GM12878 (cell line): ENCODE measurements around the gene ACTR5. TPM values are rescaled to one million over a fixed set of nuclear protein-coding genes. Genes with fewer than 3 reads are reported as not detected.

ENCODE experiments used
- CHD1 ChIP-seq: IDR thresholded peaks from 2 replicates; pipeline ENCODE4 v1.6.1; 2012; ENCODE audit warnings: low read depth, low read length, improper control_type of control experiment
- CREB1 ChIP-seq: IDR thresholded peaks from 2 replicates; pipeline ENCODE4 v1.6.1; 2012; ENCODE audit warnings: low read depth, mild to moderate bottlenecking, inconsistent platforms
- E2F4 ChIP-seq: IDR thresholded peaks from 2 replicates; pipeline ENCODE4 v1.6.1; 2012; ENCODE audit warnings: low read depth, low read length, improper control_type of control experiment
- ETV6 ChIP-seq, 2 experiments: fragments of 450-650 bp in 1 of 2; IDR thresholded peaks in 1 of 2; conservative IDR thresholded peaks in 1 of 2; 2 replicates each; pipeline ENCODE4 v1.6.1; 2014; ENCODE audit warnings: antibody characterized with exemption in 1 of 2, borderline replicate concordance in 1 of 2, low read depth in 1 of 2, mild to moderate bottlenecking in 1 of 2, moderate library complexity in 1 of 2
- EZH2 ChIP-seq: IDR thresholded peaks from 2 replicates; pipeline ENCODE4 v1.6.1; 2012; ENCODE audit warnings: low read depth, mild to moderate bottlenecking, control low read depth, inconsistent platforms, low read length, borderline replicate concordance; ENCODE audit not compliant: control insufficient read depth
- FOS ChIP-seq: IDR thresholded peaks from 3 replicates; pipeline ENCODE4 v1.6.1; 2011; ENCODE audit warnings: borderline replicate concordance; ENCODE audit not compliant: insufficient read length; ENCODE audit errors: extremely low read depth
- FOXK2 ChIP-seq: fragments of 450-650 bp; IDR thresholded peaks from 2 replicates; pipeline ENCODE4 v1.6.1; 2017; ENCODE audit warnings: mild to moderate bottlenecking, moderate library complexity
- MEF2A ChIP-seq: IDR thresholded peaks from 2 replicates; pipeline ENCODE4 v1.6.1; 2011; ENCODE audit warnings: low read depth, mild to moderate bottlenecking, low read length, moderate library complexity; ENCODE audit not compliant: insufficient read depth
- MEF2B ChIP-seq: fragments of 450-650 bp; IDR thresholded peaks from 2 replicates; pipeline ENCODE4 v1.6.1; 2018; ENCODE audit warnings: mild to moderate bottlenecking, moderate library complexity; ENCODE audit not compliant: partially characterized antibody, poor library complexity, severe bottlenecking
- MTA2 ChIP-seq: fragments of 450-650 bp; IDR thresholded peaks from 2 replicates; pipeline ENCODE4 v1.6.1; 2016; ENCODE audit warnings: low read depth, mild to moderate bottlenecking, moderate library complexity
- NFYB ChIP-seq: IDR thresholded peaks from 2 replicates; pipeline ENCODE4 v1.6.1; 2011; ENCODE audit warnings: low read depth, mild to moderate bottlenecking, low read length, improper control_type of control experiment, moderate library complexity; ENCODE audit not compliant: insufficient read depth
- NR2C1 ChIP-seq: fragments of 450-650 bp; IDR thresholded peaks from 2 replicates; pipeline ENCODE4 v1.6.1; 2017; ENCODE audit warnings: antibody characterized with exemption, mild to moderate bottlenecking, moderate library complexity
- PAX8 ChIP-seq: fragments of 450-650 bp; IDR thresholded peaks from 2 replicates; pipeline ENCODE4 v1.6.1; 2017; ENCODE audit warnings: mild to moderate bottlenecking, moderate library complexity
- PBX3 ChIP-seq: IDR thresholded peaks from 2 replicates; pipeline ENCODE4 v1.6.1; 2011; ENCODE audit warnings: mild to moderate bottlenecking, low read depth, low read length, moderate library complexity; ENCODE audit not compliant: insufficient replicate concordance
- PRDM15 ChIP-seq: fragments of 450-650 bp; formaldehyde crosslinking; IDR thresholded peaks from 2 replicates; pipeline ENCODE4 v1.4.0; 2020; ENCODE audit warnings: mild to moderate bottlenecking, moderate library complexity
- RCOR1 ChIP-seq: conservative IDR thresholded peaks from 2 replicates; pipeline ENCODE4 v1.6.1; 2012; ENCODE audit warnings: low read depth, low read length, improper control_type of control experiment
- STAT3 ChIP-seq: IDR thresholded peaks from 2 replicates; pipeline ENCODE4 v1.6.1; 2011; ENCODE audit warnings: low read depth, low read length, improper control_type of control experiment
- SUZ12 ChIP-seq: fragments of 200-600 bp; sonication (generic); IDR thresholded peaks from one replicate; pipeline ENCODE4 v1.6.1; 2018; ENCODE audit warnings: antibody characterized with exemption, mild to moderate bottlenecking; ENCODE audit not compliant: unreplicated experiment
- TCF12 ChIP-seq: IDR thresholded peaks from 2 replicates; pipeline ENCODE4 v1.6.1; 2011; ENCODE audit warnings: low read depth, mild to moderate bottlenecking, low read length
- USF1 ChIP-seq: IDR thresholded peaks from 2 replicates; pipeline ENCODE4 v1.6.1; 2011; ENCODE audit warnings: borderline replicate concordance, low read depth, mild to moderate bottlenecking, moderate library complexity, mixed read lengths, low read length; ENCODE audit not compliant: insufficient read depth; ENCODE audit errors: extremely low read length
- YY1 ChIP-seq: IDR thresholded peaks from 2 replicates; pipeline ENCODE4 v1.6.1; 2011; ENCODE audit warnings: low read depth, mild to moderate bottlenecking, low read length
- ZNF384 ChIP-seq: IDR thresholded peaks from 2 replicates; pipeline ENCODE4 v1.6.1; 2012; ENCODE audit warnings: low read depth, mild to moderate bottlenecking, low read length, improper control_type of control experiment, borderline replicate concordance
- ZSCAN29 ChIP-seq: fragments of 450-650 bp; IDR thresholded peaks from 2 replicates; pipeline ENCODE4 v1.6.1; 2017; ENCODE audit warnings: mild to moderate bottlenecking, moderate library complexity
- polyA plus RNA-seq, 11 experiments: library from polyadenylated mRNA; depleted of rRNA in 4 of 11; unstranded in 6 of 11; stranded (reverse) in 5 of 11; fragments of >200 nt; fragmentation: Nextera tagmentation in 4 of 11; fragmentation: Illumina TruSeq in 1 of 11; extraction: Ambion mirVana in 4 of 11; extraction: Trizol in 1 of 11; gene quantifications; 1 replicate in 1 of 11; 2 replicates in 10 of 11; pipeline versions ENCODE4 v1.2.1 to v1.2.3, GENCODE V29; 2011 to 2016; ENCODE audit warnings: inconsistent platforms in 2 of 11, missing spikeins in 2 of 11, low read depth in 1 of 11
- total RNA-seq, 4 experiments: library from RNA; depleted of rRNA in 3 of 4; stranded (reverse); fragments of >200 nt in 3 of 4; fragmentation: Illumina TruSeq in 1 of 4; extraction: Trizol in 1 of 4; gene quantifications; 2 replicates each; pipeline versions ENCODE4 v1.2.1 to v1.2.3, GENCODE V29; 2013 to 2021

Gene ACTR5
- total and polyA plus RNA-seq, 10 of the 15 experiments (the other 5 are each of a cell fraction or from before 2014, with no cell fraction given) = 0.52 to 14.7 (median 8.8) TPM

GRCh38 chr20:38804682-38805501 is 56.6 kb downstream of the ACTR5 start (continued):
- TF ChIP-seq SUZ12 (no peak), ZSCAN29 (no peak), E2F4 (no peak), USF1 (no peak), CREB1 (peak; percentile 86), NFYB (no peak), FOXK2 (peak; percentile 9; the same call in 1 of the 2 replicates), NR2C1 (no peak), PRDM15 (no peak), ETV6 (conservative IDR thresholded peaks at IDR 0.05 in 1 of 2, IDR thresholded peaks at IDR 0.05 in 1 of 2; ENCODE audit: borderline replicate concordance in 1 of 2, low read depth in 1 of 2) (peak in 1 of 2 experiments; percentile 96; a peak in 2 of 4 replicates), RCOR1 (0 out of 2 replicates have a peak, but pooled peaks have one; percentile 64), STAT3 (0 out of 2 replicates have a peak, but pooled peaks have one; percentile 40), MEF2A (peak; percentile 61), PBX3 (no peak), CHD1 (no peak), FOS (no peak), MEF2B (no peak), EZH2 (no peak), TCF12 (peak; percentile 95), MTA2 (peak; percentile 63; the same call in 1 of the 2 replicates), ZNF384 (no peak), PAX8 (no peak), YY1 (peak; percentile 7; the same call in 1 of the 2 replicates)
